GM23338 (cell line): ENCODE measurements around the gene PNKP.

Experiments used
- EZH2 ChIP-seq: fragments of 200-600 bp; sonication (generic); IDR thresholded peaks from one replicate; pipeline ENCODE4 v1.8.0; 2017; ENCODE audit warnings: antibody characterized with exemption, mild to moderate bottlenecking, low read depth; ENCODE audit not compliant: unreplicated experiment
- TF ChIP-seq, protein P1 (sequence below), 2 experiments: fragments of 200-600 bp in 1 of 2; sonication (generic) in 1 of 2; conservative IDR thresholded peaks; 2 replicates each; pipeline versions ENCODE4 v1.5.1 to v1.6.1; 2016 to 2017; ENCODE audit warnings: antibody characterized with exemption in 2 of 2, low read depth in 2 of 2, mild to moderate bottlenecking in 2 of 2, moderate library complexity in 1 of 2

DNA sequence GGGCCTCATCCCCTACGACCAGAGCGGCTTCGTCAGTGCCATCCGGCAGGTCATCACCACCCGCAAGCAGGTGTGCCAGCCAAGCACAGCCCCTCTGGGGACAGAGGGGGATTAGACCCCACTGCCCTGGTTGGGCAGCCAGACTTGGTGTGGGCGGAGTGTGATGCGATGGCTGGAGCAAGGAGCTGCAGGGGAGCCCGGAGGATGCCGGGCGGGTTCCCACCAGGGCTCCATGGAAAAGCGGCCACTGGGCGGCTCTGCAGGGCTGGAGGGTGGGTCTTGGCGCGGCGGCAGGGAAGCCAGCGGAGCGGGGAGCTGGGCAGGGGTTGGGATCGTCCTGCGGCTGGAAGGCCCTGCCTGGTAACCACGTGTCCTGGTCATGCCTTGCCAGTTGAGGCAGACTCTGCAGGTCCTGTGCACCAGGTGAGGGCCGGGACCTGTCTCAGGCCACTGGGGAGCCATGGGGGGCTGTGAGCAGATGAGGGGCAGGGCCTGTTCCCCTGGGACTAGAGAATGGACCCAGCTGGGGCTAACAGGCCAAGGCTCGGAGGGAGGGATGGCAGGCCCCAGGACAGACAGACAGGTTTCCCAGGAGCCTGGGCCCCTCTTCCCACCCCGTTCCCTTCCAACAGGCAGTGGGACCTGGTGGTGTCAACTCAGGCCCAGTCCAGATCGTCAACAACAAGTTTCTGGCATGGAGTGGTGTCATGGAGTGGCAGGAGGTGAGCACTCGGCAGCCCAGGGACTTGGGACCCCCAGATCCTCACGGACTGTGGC lies 10.1 kb downstream of the PNKP start:
- TF ChIP-seq, protein P1, sequence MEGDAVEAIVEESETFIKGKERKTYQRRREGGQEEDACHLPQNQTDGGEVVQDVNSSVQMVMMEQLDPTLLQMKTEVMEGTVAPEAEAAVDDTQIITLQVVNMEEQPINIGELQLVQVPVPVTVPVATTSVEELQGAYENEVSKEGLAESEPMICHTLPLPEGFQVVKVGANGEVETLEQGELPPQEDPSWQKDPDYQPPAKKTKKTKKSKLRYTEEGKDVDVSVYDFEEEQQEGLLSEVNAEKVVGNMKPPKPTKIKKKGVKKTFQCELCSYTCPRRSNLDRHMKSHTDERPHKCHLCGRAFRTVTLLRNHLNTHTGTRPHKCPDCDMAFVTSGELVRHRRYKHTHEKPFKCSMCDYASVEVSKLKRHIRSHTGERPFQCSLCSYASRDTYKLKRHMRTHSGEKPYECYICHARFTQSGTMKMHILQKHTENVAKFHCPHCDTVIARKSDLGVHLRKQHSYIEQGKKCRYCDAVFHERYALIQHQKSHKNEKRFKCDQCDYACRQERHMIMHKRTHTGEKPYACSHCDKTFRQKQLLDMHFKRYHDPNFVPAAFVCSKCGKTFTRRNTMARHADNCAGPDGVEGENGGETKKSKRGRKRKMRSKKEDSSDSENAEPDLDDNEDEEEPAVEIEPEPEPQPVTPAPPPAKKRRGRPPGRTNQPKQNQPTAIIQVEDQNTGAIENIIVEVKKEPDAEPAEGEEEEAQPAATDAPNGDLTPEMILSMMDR (conservative IDR thresholded peaks at IDR 0.05; ENCODE audit: low read depth in 2 of 2), result peak in 1 of 2 experiments; percentile 11; a peak in 1 of 4 replicates
- no peak for TF ChIP-seq EZH2
